Right lobe of liver (tissue), 4 donors: ENCODE results near the gene KRTAP10-12.

ENCODE experiments used
- CTCF ChIP-seq, 4 donors: fragments of 200-600 bp in 3 of 4; fragments of 450-650 bp in 1 of 4; IDR thresholded peaks; one replicate each; pipeline versions ENCODE4 v1.5.1 to v1.8.0; 2016 to 2022; ENCODE audit warnings: antibody characterized with exemption in 4 of 4, mild to moderate bottlenecking in 2 of 4
- POLR2A ChIP-seq: fragments of 450-650 bp; IDR thresholded peaks from one replicate; pipeline ENCODE4 v1.6.1; 2017; ENCODE audit warnings: antibody characterized with exemption, mild to moderate bottlenecking
- donor health status: DM: no; HTN: no; CAD: no.
- donor health status: DM: no; HTN: no; CAD: no.
- donor health status: DM: no; HTN: yes; CAD: no.

DNA sequence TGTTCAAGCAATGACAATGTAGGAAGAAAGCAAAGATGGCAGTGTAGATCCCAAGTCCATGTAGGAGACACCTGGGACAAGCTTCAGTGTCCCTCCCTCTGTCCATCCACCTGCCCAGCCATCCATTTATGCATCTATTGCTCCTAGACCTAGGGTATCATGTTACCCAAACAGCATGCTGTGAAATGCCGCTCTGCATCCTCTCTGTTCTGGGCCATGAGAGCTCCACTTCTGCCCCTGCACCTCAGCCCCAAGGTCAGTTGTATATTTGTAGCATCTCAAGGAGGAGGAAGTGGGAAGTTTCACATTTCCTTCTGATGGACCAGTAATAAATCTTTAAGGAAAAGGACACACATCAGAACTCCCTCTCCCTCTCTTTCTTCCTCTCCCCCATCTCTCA, 42.3 kb downstream of the KRTAP10-12 start:
- no peak for TF ChIP-seq CTCF (IDR thresholded peaks at IDR 0.05)
- no peak for TF ChIP-seq POLR2A
